HG03039 (cell line): Measurements from ENCODE around the gene PPP2R5C.
"Not testable (repeated sequence)": the region's sequence is repeated elsewhere in the genome, so short reads cannot be mapped to it uniquely, and the experiment has no call there.

Experiments
- ATAC-seq: cut with Tn5 transposase; IDR thresholded peaks from one replicate; pipeline ENCODE4 v1.9.1; 2021; ENCODE audit warnings: mild to moderate bottlenecking, moderate library complexity; ENCODE audit not compliant: unreplicated experiment

Gene PPP2R5C

DNA sequence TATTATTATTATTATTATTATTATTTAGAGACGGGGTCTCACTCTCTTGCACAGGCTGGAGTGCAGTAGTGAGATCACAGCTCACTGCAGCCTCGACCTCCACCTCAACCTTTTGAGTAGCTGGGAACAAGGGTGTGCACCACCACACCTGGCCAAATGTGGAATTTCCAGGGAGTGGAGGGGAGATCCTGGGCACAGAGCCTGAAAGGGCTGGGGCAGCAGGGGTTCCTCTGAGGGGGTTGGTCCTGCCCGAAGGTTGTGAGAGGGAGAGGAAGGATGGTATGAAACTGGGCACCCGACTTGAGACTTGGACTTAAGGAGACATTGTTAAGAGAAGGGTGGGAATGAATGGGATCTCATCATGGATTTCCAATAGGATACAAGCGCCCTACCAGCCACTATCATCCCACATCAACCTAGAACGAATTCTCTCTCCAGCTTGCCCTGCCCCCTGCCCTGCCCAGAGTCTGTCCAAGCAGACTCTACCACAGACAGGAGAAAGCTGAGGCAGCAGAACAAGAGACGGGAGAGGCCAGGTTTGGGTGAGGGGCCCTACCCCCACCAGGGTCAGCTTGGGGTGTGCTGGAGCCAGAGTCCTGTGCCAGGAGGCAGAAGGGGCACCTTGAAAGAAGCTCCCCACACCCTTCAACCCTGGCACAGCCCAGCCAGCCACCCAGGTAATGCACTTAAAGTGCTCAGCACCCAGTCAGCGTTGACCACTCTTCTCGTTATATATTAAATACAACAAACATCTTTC is 200.4 kb downstream of the PPP2R5C start:
- ATAC-seq = no peak

DNA sequence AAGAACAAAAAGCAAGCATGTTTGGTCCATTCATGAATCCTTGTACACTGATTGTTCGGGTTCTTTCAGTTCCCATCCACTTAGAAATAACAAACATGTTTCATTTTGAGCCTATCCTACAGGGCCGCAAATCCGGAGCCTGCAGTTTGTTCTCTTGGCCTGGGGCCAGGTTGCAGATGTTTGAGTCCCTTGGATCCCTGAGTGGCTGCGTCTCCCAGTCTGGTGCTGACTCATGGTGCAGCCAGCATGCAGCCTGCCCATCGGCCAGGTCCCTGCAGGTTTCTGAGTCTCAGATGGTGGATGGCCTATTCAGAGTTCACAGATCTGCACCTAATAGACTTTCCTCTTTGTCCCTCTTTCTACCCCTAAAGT is 201.0 kb downstream of the PPP2R5C start:
- no peak for ATAC-seq

DNA sequence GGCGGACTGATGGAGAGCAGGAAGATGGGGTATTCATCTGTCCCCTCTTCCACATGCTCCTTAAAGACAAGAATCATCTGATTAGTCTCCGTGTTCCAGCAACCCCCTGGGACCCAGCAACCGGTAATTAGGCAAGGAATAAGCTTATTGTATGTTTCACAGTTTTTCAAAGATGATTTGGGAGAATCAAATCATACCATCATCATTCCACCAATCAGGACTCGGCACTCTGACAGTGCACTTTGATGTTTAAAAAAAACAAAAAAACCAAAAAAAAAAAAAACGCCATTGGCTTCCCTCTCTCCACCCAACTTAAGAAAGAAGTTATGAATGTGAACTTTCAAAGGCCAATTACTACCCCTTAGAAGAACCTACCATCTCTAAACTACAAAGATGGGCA is 201.5 kb downstream of the PPP2R5C start:
- ATAC-seq = no peak

DNA sequence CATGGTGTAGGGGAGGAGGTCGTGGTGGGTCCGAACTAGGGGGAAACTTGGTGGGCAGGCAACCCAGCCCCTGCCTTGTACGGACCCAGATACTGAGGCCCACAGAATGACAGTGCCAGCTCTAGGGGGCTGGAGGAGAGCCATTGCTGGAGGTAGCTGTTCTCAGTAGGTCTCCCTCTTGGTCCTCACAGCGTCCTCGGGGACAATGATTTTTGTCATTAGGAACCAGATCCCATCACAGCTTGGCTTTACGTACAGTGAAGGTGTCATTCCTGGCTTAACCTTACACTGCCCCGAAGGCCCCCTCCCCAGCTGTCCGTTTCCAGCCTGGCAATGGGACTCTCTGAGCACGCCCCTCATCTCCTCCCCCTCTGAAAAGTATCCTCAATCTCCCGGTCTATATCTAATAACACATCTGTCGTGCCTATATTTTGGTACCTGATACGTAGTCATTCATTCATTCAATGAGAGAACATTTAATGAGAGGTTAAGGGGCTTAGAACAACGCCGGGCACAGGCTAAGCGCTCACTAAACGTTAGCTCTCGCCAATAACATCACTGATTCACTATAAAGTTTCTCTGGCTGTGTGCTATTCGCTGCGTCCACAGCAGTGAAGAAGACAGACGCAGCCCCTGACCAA is 202.3 kb downstream of the PPP2R5C start:
- ATAC-seq = no peak

DNA sequence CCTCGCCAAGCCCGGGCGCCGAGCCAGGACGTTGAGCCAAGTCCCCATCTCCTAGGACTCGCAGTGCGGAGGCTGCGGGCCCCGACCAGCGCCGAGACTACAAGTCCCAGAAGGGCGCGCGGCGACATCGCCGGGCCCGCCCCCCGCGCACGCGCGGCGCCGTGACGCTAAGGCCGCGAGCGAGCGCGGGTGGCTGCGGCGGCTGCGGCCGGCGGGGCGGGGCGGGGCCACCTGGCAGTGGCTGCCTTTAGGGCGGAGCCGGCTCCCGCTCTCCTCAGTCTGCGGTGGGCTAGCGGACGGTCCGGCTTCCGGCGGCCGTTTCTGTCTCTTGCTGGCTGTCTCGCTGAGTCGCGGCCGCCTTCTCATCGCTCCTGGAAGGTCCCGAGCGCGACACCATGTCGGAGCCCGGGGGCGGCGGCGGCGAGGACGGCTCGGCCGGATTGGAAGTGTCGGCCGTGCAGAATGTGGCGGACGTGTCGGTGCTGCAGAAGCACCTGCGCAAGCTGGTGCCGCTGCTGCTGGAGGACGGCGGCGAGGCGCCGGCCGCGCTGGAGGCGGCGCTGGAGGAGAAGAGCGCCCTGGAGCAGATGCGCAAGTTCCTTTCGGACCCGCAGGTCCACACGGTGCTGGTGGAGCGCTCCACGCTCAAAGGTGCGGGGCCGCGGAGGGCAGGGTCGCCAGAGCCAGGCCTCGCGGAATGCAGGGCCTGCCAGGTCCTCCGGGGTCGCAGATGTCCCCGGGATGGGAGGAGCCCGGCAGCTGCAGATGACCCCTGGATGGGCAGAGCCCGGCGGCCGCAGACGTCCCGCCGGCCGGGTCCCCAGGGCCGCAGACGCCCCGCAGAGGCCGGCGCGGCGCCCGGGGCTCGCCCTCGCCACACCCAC is 203.0 kb downstream of the PPP2R5C start, which contains the start of gene DYNC1H1:
TSS of gene DYNC1H1 (plus strand) at position 277 of the 884 bp plus-strand sequence. CDS start at position 396, 119 bp downstream.
- ATAC-seq = peak; percentile 80

DNA sequence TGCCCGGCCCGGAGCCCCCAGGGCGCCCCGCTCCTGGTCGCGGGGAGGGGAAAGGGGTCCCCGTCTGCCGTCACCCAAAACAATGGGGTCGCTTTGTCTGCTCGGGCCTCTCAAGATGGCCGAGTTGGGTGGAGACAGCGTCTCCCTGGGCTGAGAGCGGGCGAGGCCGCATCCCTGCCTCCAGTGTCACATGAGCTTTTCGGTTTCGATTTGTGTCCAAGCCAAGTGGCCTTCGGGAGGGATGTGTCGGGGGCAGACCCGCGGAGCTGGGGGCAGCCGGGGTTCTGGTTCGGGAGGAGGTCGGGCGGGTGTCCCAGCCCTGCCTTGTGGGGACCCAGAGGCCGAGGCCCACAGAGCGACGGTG is 203.7 kb downstream of the PPP2R5C start:
- peak; percentile 27 for ATAC-seq

- no peak for ATAC-seq
Observed at GRCh38 chr14:101965770-101966722, 204.5 kb downstream of the PPP2R5C start.

- ATAC-seq = no peak
Observed at GRCh38 chr14:101966742-101967141, 205.2 kb downstream of the PPP2R5C start.

DNA sequence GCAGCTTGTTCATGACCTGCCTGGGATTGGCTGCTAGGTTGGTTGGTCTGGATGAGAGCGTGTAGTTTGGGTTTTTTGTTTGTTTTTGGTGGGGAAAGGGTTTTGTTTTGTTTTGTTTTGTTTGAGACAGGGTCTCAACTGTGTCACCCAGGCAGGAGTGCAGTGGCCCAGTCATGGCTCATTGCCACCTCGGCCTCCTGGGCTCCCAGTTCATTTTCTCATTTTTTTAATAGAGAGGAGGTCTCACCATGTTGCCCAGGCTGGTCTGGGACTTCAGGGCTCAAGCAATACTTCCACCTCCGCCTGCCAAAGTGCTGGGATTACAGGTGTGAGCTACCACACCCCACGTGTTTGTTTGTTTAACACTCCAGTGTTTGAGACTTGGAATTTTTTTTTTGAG is 206.7 kb downstream of the PPP2R5C start:
- ATAC-seq = no peak

DNA sequence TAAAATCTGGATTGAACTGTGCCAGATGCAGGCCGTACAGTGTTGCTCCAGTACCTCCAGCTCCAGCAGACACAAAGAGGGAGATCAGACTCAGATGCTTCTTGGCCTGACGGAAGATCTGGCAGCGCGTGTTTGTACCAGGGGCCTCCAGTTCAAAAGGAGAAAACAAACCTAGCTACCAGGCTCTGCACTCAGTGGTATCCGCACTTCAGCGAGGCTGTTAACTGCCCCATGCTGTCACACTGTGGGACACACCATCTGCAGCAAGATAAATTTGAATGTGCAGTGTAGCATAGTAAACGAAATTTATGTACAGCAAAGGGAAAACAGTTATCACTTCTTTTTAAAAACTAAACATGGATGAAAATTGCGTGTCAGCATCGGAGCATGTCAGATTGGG is 208.0 kb downstream of the PPP2R5C start:
- ATAC-seq = no peak

DNA sequence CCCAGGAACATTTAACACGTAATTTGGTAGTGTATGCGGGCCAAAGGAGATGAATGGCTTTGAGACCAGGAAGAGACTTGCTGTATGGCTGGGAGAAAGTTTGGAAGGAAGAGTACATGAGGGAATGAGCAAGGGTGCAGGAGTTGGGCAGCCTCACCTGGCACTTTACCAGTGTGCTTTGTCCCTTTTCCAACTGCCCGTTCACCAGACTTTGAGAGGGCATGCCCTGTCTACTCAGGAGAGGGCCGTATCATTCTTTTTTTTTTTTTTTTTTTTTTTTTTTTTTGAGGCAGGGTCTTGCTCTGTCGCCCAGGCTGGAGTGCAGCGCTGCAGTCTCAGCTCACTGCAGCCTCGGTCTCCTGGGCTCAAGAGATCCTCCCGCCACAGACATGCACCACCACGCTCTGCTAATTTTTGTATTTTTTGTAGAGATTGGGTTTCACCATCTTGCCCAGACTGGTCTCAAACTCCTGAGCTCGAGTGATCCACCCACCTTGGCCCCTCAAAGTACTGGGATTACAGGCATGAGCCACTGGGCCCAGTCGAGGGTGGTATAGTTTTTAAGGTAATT is 209.4 kb downstream of the PPP2R5C start:
- ATAC-seq = no peak

- ATAC-seq = not testable (repeated sequence)
Observed at GRCh38 chr14:101971458-101971857, 209.9 kb downstream of the PPP2R5C start.

DNA sequence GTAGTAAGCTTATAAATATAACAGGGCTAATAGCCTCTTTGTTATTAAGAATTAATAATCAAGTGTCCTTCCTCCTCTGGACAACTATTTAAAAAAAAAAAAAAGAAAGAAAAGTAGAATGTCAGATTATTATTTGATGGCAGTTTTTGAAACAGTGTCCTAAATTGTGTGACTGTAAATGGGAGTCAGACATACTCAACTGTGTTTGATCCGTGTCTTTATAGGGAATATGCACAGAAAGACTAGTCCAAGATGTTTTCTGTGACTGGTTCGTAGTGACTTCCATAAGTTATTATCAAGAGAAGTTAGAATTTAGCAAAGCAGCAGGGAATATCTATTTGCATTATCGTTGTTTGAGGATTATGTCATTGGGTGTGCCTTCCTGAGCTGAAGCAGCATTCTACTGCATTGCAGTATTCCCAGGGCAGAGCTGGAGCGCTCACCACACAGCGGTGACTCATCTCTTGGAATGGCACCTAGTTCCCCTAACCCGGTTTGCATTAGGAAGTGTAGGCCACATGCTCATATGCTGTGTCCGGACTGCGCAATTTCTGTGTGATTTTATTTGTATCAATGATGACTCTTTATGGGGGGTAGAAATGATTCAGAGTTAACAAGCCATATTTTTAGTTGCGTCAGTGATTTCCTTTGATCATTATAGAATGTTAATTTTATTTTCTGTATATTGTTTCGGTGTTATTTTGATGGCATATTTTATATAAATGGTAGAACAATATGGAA is 210.8 kb downstream of the PPP2R5C start:
- no peak for ATAC-seq

- no peak for ATAC-seq
Observed at GRCh38 chr14:101973356-101973755, 211.8 kb downstream of the PPP2R5C start.

- no peak for ATAC-seq
Observed at GRCh38 chr14:101975231-101975630, 213.7 kb downstream of the PPP2R5C start.
